Psoas muscle (tissue), 8 donors: ENCODE results near the gene GABRR1. TPM values are rescaled to one million over a fixed set of nuclear protein-coding genes. Genes with fewer than 3 reads are reported as not detected.

Experiments
- ATAC-seq, 4 donors: fragments of 200-7000 bp; cut with Tn5 transposase; one replicate each; pipeline ENCODE4 v1.9.1; 2020; ENCODE audit warnings: moderate library complexity in 3 of 4, mild to moderate bottlenecking in 2 of 4
- DNase-seq, 2 donors: peaks; one replicate each; pipeline ENCODE4 v3.0.0-alpha.2; 2020
- H3K27ac ChIP-seq: fragments of 200-600 bp; one replicate; pipeline ENCODE4 v1.8.0; 2022
- H3K27me3 ChIP-seq, 3 donors: fragments of 200-600 bp in 1 of 3; one replicate each; pipeline versions ENCODE4 v1.6.1 to v1.8.0; 2013 to 2022; ENCODE audit warnings: low read length in 2 of 3, mild to moderate bottlenecking in 2 of 3, moderate library complexity in 1 of 3; ENCODE audit not compliant: insufficient read depth in 3 of 3
- H3K36me3 ChIP-seq, 2 donors: fragments of 200-600 bp in 1 of 2; one replicate each; pipeline versions ENCODE4 v1.6.1 to v1.8.0; 2013 to 2022; ENCODE audit warnings: low read depth in 1 of 2, mild to moderate bottlenecking in 1 of 2, moderate library complexity in 1 of 2; ENCODE audit not compliant: insufficient read depth in 1 of 2
- H3K4me1 ChIP-seq: fragments of 200-600 bp; one replicate; pipeline ENCODE4 v1.8.0; 2022
- H3K4me3 ChIP-seq: fragments of 200-600 bp; one replicate; pipeline ENCODE4 v1.8.0; 2022; ENCODE audit warnings: mild to moderate bottlenecking
- H3K9me3 ChIP-seq: fragments of 200-600 bp; one replicate; pipeline ENCODE4 v1.8.0; 2022
- CTCF ChIP-seq: fragments of 200-600 bp; IDR thresholded peaks from one replicate; pipeline ENCODE4 v1.8.0; 2022; ENCODE audit warnings: antibody characterized with exemption
- WGBS, 3 donors: extraction: QIAGEN DNeasy Blood & Tissue Kit; methylation state at CpG; one replicate each; pipeline versions ENCODE4 v1.1.6 to v1.1.7; 2013; 5-methylcytosine and 5-hydroxymethylcytosine counted together
- intact Hi-C, 2 donors: fragments of 100-400 bp; cut with DNase I; formaldehyde crosslinking; loops; one replicate each; pipeline versions ENCODE4 v1.11.0 to v1.14.2; 2022
- polyA plus RNA-seq, 3 donors: library from polyadenylated mRNA; stranded (reverse); fragments of 200-250 nt; gene quantifications; one replicate each; pipeline ENCODE4 v1.2.3, GENCODE V29; 2013
- total RNA-seq, 4 donors: library from RNA; stranded (reverse); fragmentation: NEBNext Ultra II Directional in 2 of 4; extraction: Animal tissue kit (Norgen Biotek cat#: 25700) in 2 of 4; gene quantifications; one replicate each; pipeline versions ENCODE4 v1.2.1 to v1.2.4, GENCODE V29; 2021 to 2023
- donor health status: healthy with polysubstance abuse.
- donor health status: DM: no; HTN: no; CAD: no; lungs with moderate emphysema.
- donor health status: Bipolar disorder and iron deficiency.
- donor health status: healthy.
- donor health status: DM: yes; HTN: yes; CAD: no.
- donor health status: DM: no; HTN: no; CAD: no.
- donor health status: DM: no; HTN: no; CAD: no.
- donor health status: DM: yes; HTN: yes; CAD: no.

GABRR1 gene
- total and polyA plus RNA-seq, 7 donors, result 0.04 to 0.15 (median 0.10) TPM; not detected in 3

- Histone ChIP-seq H3K4me3 (no peak overlapping the region), H3K4me1 (no peaks in the 10 kb centered on the region), H3K27ac (no peak overlapping the region), H3K36me3 (no peaks in the 10 kb centered on the region), H3K27me3 (no peaks in the 10 kb centered on the region), H3K9me3 (no peaks in the 10 kb centered on the region)
- intact Hi-C loops, result no loop called here
- ATAC-seq (no peak), DNase-seq (no peak)
- 86 to 89% (median 88%) methylated on average over 10 of the region's 10 CpGs for WGBS, 3 donors
- no peak for TF ChIP-seq CTCF
Observed at GRCh38 chr6:89251976-89252375, 34.8 kb upstream of the GABRR1 start.

- H3K9me3 ChIP-seq, result no peaks in the 10 kb centered on the region
- no peak for ATAC-seq
- intact Hi-C loops, result no loop called here
- no peaks in the 10 kb centered on the region for H3K4me1 ChIP-seq
- no peak for DNase-seq
- H3K27ac ChIP-seq, result no peak overlapping the region
- H3K36me3 ChIP-seq, result no peaks in the 10 kb centered on the region
- 79 to 89% (median 84%) methylated on average over 2 of the region's 2 CpGs for WGBS, 3 donors
- TF ChIP-seq CTCF, result no peak
- H3K4me3 ChIP-seq, result no peak overlapping the region
- no peaks in the 10 kb centered on the region for H3K27me3 ChIP-seq
Observed at GRCh38 chr6:89251170-89251569, 34.0 kb upstream of the GABRR1 start.

- Histone ChIP-seq H3K4me1 (no peaks in the 10 kb centered on the region), H3K4me3 (no peak overlapping the region), H3K36me3 (no peaks in the 10 kb centered on the region), H3K9me3 (no peaks in the 10 kb centered on the region), H3K27ac (no peak overlapping the region), H3K27me3 (no peaks in the 10 kb centered on the region)
- intact Hi-C loops, result no loop called here
- TF ChIP-seq CTCF, result no peak
- ATAC-seq (no peak), DNase-seq (no peak)
- WGBS, 3 donors, result 77 to 80% (median 80%) methylated on average over 7 of the region's 7 CpGs
Observed at GRCh38 chr6:89250239-89250638, 33.1 kb upstream of the GABRR1 start.

- H3K36me3 ChIP-seq, result no peaks in the 10 kb centered on the region
- peaks cover 3% of the 10 kb centered on the region for H3K4me1 ChIP-seq
- H3K27ac ChIP-seq, result no peak overlapping the region
- H3K27me3 ChIP-seq, result no peaks in the 10 kb centered on the region
- no peak for TF ChIP-seq CTCF
- no peak overlapping the region for H3K4me3 ChIP-seq
- intact Hi-C loops, result loop anchor here in 1 of 2 donors (5.0 kb wide), 1 partner anchor 262 kb away; no protein-coding TSS in a partner anchor
- DNase-seq, result no peak
- H3K9me3 ChIP-seq, result no peaks in the 10 kb centered on the region
- WGBS, 3 donors, result 72 to 84% (median 79%) methylated on average over 5 of the region's 5 CpGs
- no peak for ATAC-seq
Observed at GRCh38 chr6:89244241-89244985, 27.3 kb upstream of the GABRR1 start.

GRCh38 chr6:89243331-89243629 is 26.1 kb upstream of the GABRR1 start:
- ATAC-seq (no peak), DNase-seq (no peak)
- intact Hi-C loops, result loop anchor here (1.0 to 5.0 kb wide), 4 partner anchors 120 to 261 kb away; no protein-coding TSS in a partner anchor

More at GRCh38 chr6:89243331-89243629, 26.1 kb upstream of the GABRR1 start:
- no peak overlapping the region for H3K4me3 ChIP-seq
- no peaks in the 10 kb centered on the region for H3K9me3 ChIP-seq
- H3K27me3 ChIP-seq, result no peaks in the 10 kb centered on the region
- 53 to 78% (median 68%) methylated on average over 1 of the region's 1 CpG for WGBS, 3 donors
- peaks cover 3% of the 10 kb centered on the region for H3K4me1 ChIP-seq
- no peak overlapping the region for H3K27ac ChIP-seq
- H3K36me3 ChIP-seq, result no peaks in the 10 kb centered on the region
- no peak for TF ChIP-seq CTCF
